T follicular helper cell (primary cell): ENCODE measurements around the gene PTPRN2.

Source experiments
- DNase-seq: peaks from one replicate; pipeline ENCODE4 v3.0.0-alpha.2; 2020; ENCODE audit warnings: low read depth

Gene PTPRN2

DNA sequence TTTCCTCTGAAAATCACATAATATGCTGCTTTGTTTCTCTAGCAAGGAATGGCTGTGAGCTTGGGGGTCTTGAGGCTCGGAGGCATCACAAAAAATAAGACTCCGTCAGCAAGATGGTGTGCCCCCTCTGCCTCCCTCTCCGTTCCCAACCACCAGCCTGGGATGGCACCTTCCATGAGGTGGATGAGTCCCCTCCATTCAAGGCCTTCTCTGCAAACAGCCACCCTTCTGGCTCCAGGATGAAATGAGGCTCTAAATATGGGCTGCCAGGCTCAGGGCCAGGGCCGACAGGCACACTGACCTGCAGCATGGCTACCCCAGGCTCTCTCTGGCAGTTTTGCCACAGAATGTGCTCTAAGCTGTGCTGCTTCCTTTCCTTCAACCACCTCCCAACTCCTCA lies 521.5 kb downstream of the PTPRN2 start:
- no peak for DNase-seq

DNA sequence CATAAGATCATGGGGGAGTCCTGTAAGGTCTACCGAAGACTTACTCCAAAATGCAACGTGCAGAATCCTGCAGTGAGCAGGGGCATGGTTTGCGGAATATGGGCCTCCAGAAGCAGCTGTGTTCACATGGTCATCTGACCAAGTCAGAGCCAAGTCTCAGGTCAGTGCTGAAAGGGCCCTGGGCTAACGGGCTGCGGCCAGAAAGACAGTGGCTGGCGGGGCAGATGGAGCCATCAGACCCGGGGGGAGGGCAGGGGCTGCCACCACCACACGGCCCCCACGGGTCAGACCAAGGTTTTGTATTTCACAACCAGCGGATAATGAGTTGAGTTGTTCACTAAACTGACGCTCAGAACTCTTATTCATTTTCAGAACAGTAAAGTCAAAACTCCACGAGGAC lies 522.3 kb downstream of the PTPRN2 start:
- no peak for DNase-seq

DNA sequence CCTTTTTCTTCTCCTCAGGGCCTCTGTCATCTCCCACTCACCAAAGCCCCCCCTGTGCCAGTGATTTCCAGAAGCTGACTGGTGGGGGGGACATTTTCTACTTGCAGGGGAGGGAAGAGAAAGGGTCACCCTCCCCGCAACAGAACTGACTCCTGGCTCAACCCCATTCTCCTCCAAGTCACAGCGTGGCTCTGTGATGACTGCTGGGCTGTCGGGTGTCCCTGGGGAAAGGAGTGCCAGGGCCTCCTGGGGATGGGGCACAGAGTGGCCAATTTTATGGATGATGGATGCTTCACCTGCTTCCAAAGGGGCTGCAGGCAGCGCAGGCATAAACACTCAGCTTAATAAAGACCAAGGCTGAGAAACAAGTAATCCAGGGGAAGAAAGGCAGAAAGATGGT lies 523.0 kb downstream of the PTPRN2 start:
- DNase-seq, result no peak

DNA sequence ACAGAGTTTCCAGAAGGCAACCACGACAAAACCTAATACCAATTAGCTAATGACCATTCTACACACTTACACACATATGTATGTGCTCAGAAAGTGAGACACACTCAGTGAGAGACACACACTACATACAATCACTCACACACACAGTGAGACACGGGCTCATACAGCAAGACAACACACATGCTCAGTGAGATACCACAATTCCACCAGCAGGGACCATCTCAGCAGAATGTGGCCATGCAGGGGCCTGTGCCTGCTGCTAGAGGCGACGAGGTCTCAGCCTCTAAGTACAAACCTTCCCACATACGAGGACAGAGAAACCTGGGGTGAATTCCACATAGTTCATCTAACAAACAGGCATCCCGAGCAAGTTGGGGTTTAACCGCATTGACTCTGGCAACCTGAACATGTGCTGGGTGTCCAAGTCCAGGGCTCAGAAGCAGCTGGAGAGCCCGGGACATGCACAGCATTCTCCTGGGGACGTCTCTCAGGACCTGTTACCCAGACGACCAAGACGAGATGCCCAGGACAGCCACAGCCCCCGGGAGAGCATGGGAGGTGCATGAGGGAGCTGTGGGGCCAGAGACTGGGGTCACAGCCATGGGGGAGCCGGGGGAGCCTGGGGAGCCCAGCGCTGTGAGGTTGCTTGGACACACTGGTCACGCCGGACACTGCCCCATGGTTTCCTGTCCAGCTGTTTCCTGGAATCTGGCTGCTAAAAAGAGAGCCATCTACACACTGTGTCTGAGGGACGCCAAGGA lies 523.6 kb downstream of the PTPRN2 start:
- DNase-seq, result no peak

DNA sequence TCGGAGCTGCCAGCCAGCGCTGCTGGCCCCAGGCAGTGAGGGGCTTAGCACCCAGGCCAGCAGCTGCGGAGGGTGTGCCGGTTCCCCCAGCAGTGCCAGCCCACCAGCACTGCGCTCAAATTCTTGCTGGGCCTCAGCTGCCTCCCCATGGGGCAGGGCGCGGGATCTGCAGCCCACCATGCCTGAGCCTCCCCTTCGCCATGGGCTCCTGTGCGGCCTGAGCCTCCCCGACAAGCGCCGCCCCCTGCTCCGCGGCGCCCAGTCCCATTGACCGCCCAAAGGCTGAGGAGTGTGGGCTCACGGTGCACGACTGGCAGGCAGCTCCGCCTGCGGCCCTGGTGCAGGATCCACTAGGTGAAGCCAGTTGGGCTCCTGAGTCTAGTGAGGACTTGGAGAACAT lies 525.0 kb downstream of the PTPRN2 start:
- no peak for DNase-seq

DNA sequence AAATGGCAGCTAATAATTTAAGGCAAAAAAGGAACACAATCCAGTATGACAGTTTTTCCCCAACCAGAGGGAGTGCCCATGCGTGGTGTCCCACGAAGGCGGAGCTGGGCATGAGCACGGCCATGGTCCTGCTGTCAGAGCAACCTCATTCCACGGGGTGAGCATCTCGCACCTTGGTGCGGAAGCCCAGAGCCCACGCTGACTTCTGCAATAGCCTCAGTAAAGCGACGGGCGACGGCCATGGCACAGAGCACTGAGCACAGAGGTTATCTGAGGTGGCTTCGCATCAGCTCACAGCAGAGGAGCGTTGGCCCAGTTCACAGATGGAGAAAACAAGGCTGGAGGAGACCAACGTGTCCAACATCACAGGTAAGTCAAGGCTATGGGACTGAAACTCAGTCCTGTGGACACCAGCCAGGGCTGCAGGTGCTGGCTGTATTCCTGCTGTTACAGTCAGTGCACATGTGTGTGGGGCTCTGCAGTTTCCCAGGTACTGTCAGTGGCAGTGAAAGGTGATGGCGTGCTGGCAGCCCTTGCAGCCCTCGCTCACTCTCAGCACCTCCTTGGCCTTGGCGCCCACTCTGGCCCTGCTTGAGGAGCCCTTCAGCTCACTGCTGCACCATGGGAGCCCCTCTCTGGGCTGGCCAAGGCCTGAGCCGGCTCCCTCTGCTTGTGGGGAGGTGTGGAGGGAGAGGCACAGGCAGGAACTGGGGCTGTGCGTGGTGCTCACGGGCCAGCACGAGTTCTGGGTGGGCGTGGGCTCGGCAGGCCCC lies 525.6 kb downstream of the PTPRN2 start:
- DNase-seq, result no peak

DNA sequence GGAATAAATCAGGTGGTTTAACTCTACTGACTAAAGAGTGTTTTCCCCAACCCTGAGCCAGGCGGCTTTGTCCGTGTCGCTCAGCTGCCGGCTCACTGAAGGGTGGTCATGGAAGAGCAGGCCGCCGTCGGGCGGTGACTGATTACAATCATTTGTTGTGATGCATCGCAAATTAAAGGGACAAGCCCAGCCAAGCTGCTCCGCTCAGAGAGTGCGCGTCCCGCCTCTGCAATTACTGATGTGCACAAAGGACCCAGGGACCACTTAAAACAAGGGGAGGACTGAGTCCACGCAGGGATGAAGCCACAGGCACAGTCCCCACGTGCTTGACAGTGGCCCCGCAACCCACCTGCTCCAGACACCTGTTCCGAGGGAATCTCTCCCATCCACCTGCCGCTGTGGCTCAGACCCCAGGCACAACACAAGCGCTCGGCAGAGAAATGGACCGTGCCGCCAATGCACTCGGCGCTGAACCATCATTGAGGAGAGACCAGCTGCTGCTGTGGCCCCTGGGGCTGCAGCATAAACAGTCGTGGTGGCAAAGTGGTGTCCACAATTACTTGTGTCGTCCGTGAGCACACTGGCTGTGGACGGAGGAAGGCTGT lies 526.5 kb downstream of the PTPRN2 start:
- DNase-seq, result no peak

DNA sequence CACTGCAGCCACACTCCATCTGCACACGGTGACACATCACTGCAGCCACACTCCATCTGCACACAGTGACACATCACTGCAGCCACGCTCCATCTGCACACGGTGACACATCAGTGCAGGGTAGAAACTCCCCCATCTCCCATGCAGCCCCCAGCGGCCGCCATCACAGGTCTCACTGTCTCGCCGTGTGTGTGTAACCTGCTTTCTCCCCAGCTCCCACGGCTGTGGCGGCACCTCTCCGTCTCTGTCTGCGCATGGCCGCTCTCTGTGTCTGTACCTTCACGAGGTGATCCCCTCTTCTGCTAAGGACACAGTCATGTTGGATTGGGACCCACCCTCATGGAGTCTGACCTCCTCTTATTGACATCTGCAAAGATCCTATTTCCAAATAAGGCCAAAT lies 527.4 kb downstream of the PTPRN2 start:
- DNase-seq, result no peak

DNA sequence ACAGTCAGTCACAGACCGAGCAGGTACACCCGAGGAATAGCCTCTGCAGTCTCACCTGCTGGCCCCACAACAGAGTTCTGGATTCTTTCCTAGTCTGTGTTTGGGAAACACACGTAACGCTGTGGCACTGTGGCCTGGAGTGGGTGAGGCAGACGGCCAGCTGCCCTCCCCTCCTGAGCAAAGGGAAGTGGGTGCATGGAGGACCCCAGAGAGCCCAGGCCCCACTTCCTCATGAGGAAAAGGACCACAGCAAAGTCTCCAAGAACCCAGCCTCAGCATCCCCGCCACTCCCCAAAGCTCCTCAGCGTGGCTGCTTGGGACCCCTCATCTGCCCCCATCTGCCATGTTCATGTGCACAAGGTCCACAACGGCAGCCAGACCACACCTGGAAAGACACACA lies 530.2 kb downstream of the PTPRN2 start:
- DNase-seq, result no peak

DNA sequence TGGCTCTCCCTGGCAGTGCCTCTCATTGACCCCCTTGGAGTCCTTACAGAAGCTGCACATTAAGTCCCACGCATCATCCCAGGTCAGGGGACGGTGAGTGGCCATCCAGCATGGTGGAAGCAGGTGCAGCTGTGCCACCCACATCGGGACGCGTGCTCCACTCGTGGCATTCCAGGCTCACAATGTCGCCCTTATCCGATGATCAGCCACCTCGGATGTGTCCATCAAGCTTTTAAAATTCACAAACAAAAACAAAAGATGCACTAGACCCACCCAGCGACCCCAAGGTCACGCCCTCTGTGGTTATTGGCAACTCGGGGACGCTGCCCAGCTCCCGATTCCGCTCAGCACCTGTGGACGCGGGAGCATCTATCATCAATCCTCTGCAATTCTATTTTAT lies 530.9 kb downstream of the PTPRN2 start:
- no peak for DNase-seq

DNA sequence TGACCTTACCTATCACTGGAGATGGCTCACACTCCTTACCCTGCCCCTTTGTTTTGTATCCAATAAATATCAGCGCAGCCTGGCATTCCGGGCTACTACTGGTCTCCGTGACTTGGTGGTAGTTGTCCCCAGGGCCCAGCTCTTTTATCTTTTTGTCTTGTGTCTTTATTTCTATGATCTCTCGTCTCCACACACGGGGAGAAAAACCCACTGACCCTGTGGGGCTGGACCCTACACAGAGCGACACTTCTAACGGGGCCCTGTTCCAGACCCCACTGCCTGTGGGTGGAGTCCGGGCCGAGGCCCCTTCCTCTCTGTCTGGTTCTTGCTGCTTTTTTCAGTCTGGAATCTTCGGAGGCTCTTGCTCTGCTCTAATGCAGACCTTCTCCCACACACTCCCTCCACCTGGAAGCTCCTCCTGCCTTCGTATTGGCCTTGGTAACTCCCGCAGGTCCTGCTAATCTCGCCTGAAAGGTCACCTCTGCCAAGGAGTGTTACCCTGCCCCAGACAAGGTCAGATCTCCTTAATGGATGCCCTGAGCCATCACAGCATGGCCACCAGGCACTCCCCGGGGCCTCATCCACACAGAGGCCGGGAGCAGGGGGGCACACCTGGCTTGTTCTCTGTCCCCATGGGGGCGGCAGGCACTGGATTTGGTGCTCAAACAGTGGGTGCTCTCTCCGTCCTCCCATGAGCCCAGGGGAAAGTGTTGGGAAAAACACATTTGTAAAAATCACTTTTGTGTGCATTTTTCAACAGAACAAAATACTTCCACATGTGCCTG lies 531.7 kb downstream of the PTPRN2 start:
- no peak for DNase-seq

DNA sequence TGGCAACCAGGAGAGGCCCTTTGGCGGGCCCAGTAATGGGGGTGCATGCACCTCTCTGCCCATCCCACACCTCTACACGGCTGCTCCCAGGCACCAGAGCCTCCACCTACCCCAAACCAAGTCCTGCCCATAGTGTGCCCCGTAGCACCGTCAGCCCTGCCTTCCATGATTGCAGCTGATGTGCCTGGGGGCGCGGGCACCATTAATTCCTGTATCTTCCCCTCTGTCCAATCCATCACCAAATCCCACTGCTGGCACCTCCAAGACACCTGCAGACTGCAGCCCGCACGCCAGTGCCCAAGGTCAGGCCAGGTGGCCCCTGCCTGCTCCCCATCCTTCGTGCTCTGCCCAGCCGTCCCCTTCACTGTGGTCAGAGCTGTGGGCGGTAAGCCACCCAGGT lies 533.0 kb downstream of the PTPRN2 start:
- no peak for DNase-seq

DNA sequence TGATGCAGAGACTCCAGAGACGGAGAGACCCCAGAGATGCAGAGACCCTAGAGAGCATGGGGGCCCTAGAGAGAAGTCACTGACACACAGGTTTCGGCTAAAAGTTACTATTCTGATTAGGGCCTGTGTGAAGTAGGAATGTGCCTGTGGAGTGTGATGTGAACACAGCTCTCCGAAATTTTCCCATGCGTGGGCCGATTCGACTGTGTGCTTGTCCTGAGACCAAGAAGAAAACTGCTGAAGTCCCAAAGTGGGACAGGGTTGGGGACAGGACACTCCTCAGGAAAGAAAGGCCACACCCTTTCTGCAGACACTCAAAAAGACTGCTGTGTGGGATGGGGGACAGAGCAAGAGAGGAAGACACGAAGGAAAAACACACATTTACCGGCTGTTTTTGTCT lies 533.5 kb downstream of the PTPRN2 start:
- no peak for DNase-seq

DNA sequence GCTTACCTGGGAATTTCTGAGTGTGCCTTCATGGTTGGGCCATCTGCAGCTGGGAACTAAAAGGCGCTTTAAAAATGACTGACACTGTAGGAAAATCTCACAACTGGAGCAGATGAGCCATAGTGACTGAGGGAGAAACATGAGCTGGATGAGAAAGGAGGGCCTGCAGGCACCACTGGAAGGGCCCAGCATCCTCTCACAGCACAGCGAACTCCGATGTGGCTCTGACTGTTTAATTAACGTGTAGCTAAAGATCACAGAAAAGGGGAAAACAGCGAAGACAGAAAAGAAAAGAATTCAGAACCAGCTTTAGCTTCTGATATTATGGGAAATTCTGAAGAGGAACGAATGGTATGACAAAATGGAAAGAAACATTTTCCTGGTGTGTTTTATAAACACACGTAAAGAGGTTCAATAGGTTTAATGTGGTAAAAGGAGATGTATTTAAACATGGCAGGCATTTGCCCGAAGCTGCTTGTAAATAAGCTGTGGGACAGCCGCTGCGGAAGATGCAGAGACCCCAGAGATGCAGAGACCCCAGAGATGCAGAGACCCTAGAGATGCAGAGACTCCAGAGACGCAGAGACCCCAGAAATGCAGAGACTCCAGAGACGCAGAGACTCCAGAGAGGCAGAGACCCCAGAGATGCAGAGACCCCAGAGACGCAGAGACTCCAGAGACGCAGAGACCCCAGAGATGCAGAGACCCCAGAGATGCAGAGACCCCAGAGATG lies 534.3 kb downstream of the PTPRN2 start:
- DNase-seq, result no peak

DNA sequence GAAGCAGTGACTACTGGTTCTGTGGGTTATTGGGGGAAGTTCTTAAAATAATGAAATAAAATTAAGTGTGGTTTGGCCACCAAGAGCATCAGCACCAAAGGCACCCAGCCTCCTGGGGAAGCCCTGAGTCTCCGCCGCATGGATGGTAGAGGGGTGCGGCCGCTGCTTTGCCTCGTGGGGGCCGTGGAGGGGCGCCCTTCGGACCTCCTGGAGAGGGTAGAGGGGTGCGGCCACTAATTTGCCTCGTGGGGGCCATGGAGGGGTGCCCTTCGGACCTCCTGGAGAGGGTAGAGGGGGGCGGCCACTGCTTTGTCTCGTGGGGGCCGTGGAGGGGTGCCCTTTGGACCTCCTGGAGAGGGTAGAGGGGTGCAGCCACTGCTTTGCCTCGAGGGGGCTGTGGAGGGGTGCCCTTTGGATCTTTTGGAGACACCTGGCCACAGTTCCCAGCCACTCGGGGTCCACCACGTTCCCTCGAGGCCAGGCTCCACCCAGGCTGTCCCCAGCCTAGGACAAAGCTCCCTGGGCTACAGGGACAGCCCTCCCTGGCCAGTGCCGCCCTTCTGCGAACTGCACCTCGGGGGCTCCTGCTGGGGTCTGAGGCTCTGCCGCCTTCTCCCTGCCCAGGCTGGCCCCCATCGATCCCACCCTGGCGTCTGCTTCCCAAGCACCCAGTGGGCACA lies 535.1 kb downstream of the PTPRN2 start:
- DNase-seq, result no peak

DNA sequence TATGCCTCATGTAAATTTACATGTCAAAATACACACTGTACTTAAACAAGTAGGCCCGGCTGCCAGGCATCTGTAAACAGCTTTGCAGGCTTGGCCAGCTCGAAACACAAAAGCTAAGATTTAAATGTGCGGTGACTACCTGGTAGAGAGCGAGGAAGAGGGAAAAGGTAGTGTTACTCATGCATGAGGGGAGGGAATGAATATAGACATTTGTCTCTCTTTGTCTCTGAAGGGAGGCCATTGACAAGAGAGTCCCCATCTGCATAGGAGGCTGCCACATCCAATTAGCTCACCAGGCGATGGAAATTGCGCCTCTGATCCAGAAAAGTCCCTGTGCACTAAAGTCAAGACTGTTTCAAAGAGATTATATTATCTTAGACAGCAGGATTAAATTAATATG lies 535.8 kb downstream of the PTPRN2 start:
- no peak for DNase-seq

DNA sequence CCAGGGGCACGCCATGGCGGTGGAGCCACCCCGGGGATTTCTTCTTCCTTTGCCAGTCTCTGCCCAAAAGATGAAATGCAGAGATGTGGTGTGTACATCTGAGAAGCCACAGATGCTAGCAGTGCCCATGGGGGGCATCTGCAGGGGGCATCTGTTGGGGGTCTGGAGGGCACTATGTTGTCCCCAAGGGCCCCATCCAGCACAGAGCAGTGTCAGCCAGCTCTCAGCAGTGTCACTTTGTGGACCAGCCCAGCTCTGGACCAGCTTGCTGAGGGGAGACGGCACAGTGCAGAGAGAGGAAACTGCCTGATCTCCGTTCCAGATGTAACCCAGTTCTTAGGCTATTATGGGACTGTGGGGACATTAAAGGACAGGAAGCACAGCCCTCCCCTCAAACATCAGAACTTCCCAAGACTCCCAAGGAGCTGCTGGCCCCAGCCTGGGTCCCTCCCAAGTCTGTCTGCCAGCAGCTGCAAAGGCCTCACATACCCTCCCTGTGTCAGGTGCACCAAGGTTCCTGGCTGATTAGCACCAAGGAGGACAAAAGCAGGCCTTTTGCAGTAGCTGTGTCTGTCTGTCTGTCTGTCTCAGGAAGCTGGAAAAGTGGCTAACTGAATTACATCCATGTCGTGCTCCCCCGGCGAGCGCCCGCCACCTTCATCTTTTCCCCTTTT lies 536.5 kb downstream of the PTPRN2 start:
- DNase-seq, result no peak

DNA sequence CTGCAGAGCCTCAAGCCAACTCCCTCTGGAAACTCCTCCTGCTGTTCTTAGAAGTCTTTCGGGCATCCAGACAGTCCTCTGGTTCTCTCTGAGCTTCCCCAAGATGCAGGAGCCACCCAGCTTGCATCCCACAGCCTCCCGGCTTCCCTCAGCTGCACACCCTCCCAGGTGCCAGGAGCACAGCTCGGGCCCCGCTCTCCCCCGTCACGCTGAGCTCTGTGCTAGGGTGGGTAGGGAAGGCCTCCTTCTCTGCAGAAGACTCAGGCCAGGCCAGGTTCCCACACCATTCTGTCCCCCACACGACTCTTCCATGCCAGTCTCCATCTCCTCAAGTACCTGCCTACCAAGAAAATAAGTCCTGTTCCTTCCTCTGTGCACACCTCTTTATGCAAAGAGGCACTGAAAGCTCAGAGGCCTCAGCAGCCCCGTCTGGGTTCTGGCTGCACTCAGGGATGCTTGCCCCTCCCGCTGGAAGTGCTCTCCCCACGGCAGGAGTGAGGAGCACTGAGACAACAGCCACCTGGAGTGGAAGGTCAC lies 537.1 kb downstream of the PTPRN2 start:
- DNase-seq, result no peak

DNA sequence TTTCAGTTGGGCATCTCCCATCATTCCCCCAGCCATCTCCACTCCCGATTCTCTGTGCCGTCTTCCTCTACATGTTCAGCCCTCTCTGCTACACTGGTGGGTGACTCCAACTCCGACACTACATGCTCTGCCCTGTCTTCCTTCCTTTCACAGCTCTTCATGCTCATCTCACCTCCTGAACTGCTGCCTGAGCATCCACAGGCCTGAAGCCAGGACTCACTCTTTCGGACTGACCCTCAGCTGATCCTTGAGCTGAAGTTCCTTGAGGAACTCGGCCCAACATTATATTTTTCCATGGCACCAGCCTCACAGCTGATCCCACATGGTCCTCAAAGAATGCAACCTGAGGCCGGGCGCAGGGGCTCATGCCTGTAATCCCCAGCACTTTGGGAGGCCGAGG lies 538.4 kb downstream of the PTPRN2 start:
- no peak for DNase-seq

DNA sequence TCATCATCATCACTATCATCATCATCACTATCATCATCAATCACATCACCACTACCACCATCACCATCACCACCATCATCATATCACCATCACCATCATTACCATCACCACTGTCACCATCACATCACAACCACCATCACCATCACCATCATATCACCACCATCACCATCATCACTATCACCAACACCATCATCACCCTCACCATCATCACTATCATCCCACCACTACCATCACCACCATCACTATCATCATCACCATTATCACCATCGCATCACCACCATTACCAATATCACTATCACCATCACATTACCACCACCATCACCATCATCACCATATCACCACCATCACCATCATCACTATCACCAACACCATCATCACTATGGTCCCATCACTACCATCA lies 539.1 kb downstream of the PTPRN2 start:
- no peak for DNase-seq
